ENCODE data around the gene AP5S1.

DNA sequence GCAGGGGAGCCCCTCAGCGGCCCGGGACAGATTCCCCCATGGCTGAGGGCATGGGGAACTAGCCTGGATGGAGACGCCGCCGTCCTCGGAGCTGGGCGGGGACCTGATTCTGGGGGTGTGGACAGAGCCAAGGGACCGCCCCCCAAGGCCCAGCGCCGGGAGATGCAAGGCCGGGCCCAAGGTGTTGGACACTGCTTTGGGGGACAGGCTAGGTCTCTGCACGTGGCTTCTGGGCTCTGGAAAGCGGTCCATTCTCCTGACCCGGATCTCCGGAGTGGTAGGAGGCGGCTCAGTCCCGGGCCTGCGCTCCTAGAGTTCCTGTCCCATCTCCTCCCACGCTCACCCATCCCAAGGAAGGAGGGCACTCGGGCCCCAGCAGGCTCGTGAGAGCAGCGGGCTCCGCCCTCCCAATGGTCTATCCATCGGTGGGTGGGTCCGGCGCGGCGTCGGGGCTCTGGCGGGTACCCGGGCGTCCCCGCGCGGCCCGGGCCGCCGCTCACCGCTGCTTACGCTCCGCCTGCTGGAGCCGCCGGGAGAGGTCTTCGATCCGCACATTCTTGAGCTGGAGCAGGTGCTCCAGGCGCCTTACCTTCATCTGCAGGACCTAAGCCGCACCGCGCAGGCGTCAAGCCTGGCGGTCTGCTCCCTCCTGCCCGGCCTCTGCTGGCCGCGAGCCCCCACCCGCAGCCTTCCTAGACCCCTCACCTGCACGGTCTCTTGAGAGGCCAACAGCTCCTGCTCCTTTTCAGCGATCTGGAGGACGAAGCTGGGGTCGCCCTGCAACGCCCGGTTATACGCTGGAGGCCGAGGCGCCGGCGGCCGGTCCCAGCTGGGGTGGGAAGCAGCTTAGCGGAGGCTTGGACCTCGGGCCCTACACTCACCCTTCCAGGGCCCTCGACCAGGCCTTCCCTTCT lies 42.4 kb upstream of the AP5S1 start:
- no peak for TF ChIP-seq DNMT1 (CRISPR knock-in tag; IDR thresholded peaks at IDR 0.05)
- TF ChIP-seq, protein P1, sequence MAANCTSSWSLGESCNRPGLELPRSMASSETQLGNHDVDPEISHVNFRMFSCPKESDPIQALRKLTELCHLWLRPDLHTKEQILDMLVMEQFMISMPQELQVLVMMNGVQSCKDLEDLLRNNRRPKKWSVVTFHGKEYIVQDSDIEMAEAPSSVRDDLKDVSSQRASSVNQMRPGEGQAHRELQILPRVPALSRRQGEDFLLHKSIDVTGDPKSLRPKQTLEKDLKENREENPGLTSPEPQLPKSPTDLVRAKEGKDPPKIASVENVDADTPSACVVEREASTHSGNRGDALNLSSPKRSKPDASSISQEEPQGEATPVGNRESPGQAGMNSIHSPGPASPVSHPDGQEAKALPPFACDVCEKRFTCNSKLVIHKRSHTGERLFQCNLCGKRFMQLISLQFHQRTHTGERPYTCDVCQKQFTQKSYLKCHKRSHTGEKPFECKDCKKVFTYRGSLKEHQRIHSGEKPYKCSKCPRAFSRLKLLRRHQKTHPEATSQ (CRISPR knock-in tag; IDR thresholded peaks at IDR 0.05; ENCODE audit: borderline replicate concordance): no peak
- TF ChIP-seq SRF (IDR thresholded peaks at IDR 0.05; ENCODE audit: low read depth, low read length): no peak
- TF ChIP-seq HOXA9 (CRISPR knock-in tag; IDR thresholded peaks at IDR 0.05; ENCODE audit: borderline replicate concordance): no peak
- no peak for TF ChIP-seq TCF7L2 (IDR thresholded peaks at IDR 0.05; ENCODE audit: low read depth, low read length)
- TF ChIP-seq KDM5A (IDR thresholded peaks at IDR 0.05; ENCODE audit: borderline replicate concordance, low read length): no peak
- TF ChIP-seq, protein P2, sequence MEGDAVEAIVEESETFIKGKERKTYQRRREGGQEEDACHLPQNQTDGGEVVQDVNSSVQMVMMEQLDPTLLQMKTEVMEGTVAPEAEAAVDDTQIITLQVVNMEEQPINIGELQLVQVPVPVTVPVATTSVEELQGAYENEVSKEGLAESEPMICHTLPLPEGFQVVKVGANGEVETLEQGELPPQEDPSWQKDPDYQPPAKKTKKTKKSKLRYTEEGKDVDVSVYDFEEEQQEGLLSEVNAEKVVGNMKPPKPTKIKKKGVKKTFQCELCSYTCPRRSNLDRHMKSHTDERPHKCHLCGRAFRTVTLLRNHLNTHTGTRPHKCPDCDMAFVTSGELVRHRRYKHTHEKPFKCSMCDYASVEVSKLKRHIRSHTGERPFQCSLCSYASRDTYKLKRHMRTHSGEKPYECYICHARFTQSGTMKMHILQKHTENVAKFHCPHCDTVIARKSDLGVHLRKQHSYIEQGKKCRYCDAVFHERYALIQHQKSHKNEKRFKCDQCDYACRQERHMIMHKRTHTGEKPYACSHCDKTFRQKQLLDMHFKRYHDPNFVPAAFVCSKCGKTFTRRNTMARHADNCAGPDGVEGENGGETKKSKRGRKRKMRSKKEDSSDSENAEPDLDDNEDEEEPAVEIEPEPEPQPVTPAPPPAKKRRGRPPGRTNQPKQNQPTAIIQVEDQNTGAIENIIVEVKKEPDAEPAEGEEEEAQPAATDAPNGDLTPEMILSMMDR (CRISPR knock-in tag; IDR thresholded peaks at IDR 0.05): peak; percentile 21; the same call in 1 of the 2 replicates
- TF ChIP-seq, protein P3, sequence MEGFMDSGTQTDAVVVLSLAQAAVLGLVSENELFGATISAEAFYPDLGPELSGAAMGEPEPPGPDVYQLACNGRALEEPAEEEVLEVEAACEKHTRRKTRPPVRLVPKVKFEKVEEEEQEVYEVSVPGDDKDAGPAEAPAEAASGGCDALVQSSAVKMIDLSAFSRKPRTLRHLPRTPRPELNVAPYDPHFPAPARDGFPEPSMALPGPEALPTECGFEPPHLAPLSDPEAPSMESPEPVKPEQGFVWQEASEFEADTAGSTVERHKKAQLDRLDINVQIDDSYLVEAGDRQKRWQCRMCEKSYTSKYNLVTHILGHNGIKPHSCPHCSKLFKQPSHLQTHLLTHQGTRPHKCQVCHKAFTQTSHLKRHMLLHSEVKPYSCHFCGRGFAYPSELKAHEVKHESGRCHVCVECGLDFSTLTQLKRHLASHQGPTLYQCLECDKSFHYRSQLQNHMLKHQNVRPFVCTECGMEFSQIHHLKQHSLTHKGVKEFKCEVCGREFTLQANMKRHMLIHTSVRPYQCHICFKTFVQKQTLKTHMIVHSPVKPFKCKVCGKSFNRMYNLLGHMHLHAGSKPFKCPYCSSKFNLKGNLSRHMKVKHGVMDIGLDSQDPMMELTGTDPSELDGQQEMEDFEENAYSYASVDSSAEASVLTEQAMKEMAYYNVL (CRISPR knock-in tag; IDR thresholded peaks at IDR 0.05; ENCODE audit: borderline replicate concordance): 0 out of 2 replicates have a peak, but pooled peaks have one; percentile 14
- TF ChIP-seq ZNF10 (CRISPR knock-in tag; IDR thresholded peaks at IDR 0.05; ENCODE audit: borderline replicate concordance, low read depth): 0 out of 2 replicates have a peak, but pooled peaks have one; percentile 47

Measured in HepG2 (cell line).